ENCODE results near the gene TRIM17.

TRIM17 gene

GRCh38 chr1:228408041-228408868, 8.4 kb downstream of the TRIM17 start:
- TF ChIP-seq CTCF (IDR thresholded peaks at IDR 0.05; ENCODE audit: control extremely low read depth, extremely low read depth, low read depth, missing control alignments) = no peak
- no peak for DNase-seq (ENCODE audit: extremely low spot score)
- ChIA-PET CTCF (interaction anchor here (1.0 kb wide), 1 partner anchor 93 kb away, joined by 3 read pairs; no protein-coding TSS in a partner anchor), POLR2A (no interaction called here)

- DNase-seq (ENCODE audit: extremely low spot score) = no peak
- POLR2A ChIA-PET = interaction anchor here (0.6 to 0.7 kb wide), 7 partner anchors 28 to 1798 kb away, joined by 4 to 13 read pairs (median 7); no protein-coding TSS in a partner anchor
- no peak for TF ChIP-seq CTCF (IDR thresholded peaks at IDR 0.05; ENCODE audit: control extremely low read depth, extremely low read depth, low read depth, missing control alignments)
- CTCF ChIA-PET = interaction anchor here (1.0 to 1.6 kb wide), 2 partner anchors 94 to 408 kb away, joined by 3 read pairs; no protein-coding TSS in a partner anchor
Observed at GRCh38 chr1:228407106-228408040, 9.3 kb downstream of the TRIM17 start.

GRCh38 chr1:228405979-228406228, 10.8 kb downstream of the TRIM17 start:
- CTCF ChIA-PET = interaction anchor here (1.6 kb wide), 1 partner anchor 406 kb away, joined by 3 read pairs; no protein-coding TSS in a partner anchor
- POLR2A ChIA-PET = no interaction called here
- no peak for TF ChIP-seq CTCF (IDR thresholded peaks at IDR 0.05; ENCODE audit: control extremely low read depth, extremely low read depth, low read depth, missing control alignments)
- no peak for DNase-seq (ENCODE audit: extremely low spot score)

GRCh38 chr1:228405200-228405978, 11.3 kb downstream of the TRIM17 start:
- POLR2A ChIA-PET = no interaction called here
- no peak for TF ChIP-seq CTCF (IDR thresholded peaks at IDR 0.05; ENCODE audit: control extremely low read depth, extremely low read depth, low read depth, missing control alignments)
- CTCF ChIA-PET = interaction anchor here (1.0 to 1.6 kb wide), 2 partner anchors 95 to 406 kb away, joined by 3 read pairs; no protein-coding TSS in a partner anchor
- DNase-seq (ENCODE audit: extremely low spot score) = no peak

GRCh38 chr1:228404107-228404720, 12.4 kb downstream of the TRIM17 start:
- ChIA-PET CTCF (interaction anchor here (0.8 to 1.0 kb wide), 2 partner anchors 19 to 97 kb away, joined by 3 read pairs; no protein-coding TSS in a partner anchor), POLR2A (no interaction called here)
- DNase-seq (ENCODE audit: extremely low spot score) = no peak
- TF ChIP-seq CTCF (IDR thresholded peaks at IDR 0.05; ENCODE audit: control extremely low read depth, extremely low read depth, low read depth, missing control alignments) = no peak

Measured in GM10248 (cell line).